B cell (primary cell): Measurements from ENCODE around the gene TMEM164. TPM values are rescaled to one million over a fixed set of nuclear protein-coding genes. Genes with fewer than 3 reads are reported as not detected.

Source experiments
- ATAC-seq: fragments of 200-7000 bp; cut with Tn5 transposase; one replicate; pipeline ENCODE4 v1.10.0; 2021; ENCODE audit warnings: low read depth, mild to moderate bottlenecking, moderate number of reproducible peaks, moderate library complexity
- CTCF ChIA-PET: fragments of 350-600 bp; sonication (Branson Sonifier 250); formaldehyde crosslinking; loops from one replicate; lab custom pipeline; 2021; ENCODE audit warnings: antibody characterized with exemption, inconsistent platforms; lab: Charles Lee
- POLR2A ChIA-PET: fragments of 350-600 bp; sonication (Branson Sonifier 250); formaldehyde crosslinking; loops from one replicate; lab custom pipeline; 2021; ENCODE audit warnings: antibody characterized with exemption; lab: Charles Lee
- DNase-seq: peaks from one replicate; pipeline ENCODE4 v3.0.0; 2013
- H2AFZ ChIP-seq: 2 replicates; pipeline ENCODE4 v1.6.1; 2012; ENCODE audit warnings: mild to moderate bottlenecking, low read depth, low read length; ENCODE audit not compliant: insufficient read depth, poor library complexity, severe bottlenecking
- H3K27ac ChIP-seq, 2 donors: 1 replicate in 1 of 2; 2 replicates in 1 of 2; pipeline ENCODE4 v1.5.1; 2012 to 2013; ENCODE audit warnings: low read length in 2 of 2, mild to moderate bottlenecking in 2 of 2, moderate library complexity in 1 of 2
- H3K27me3 ChIP-seq, 4 experiments: fragments of 200-600 bp in 1 of 4; sonication (generic) in 1 of 4; replicated peaks in 1 of 4; 1 replicate in 2 of 4; 2 replicates in 2 of 4; pipeline versions ENCODE4 v1.6.1 to v1.7.0; 2013 to 2016; ENCODE audit warnings: low read length in 3 of 4, mild to moderate bottlenecking in 2 of 4, mixed read lengths in 1 of 4, moderate library complexity in 1 of 4; ENCODE audit not compliant: insufficient read depth in 4 of 4, control insufficient read depth in 3 of 4; ENCODE audit errors: control extremely low read depth in 1 of 4
- H3K36me3 ChIP-seq, 2 experiments: replicated peaks in 1 of 2; 1 replicate in 1 of 2; 2 replicates in 1 of 2; pipeline versions ENCODE4 v1.6.1 to v1.7.1; 2013; ENCODE audit warnings: low read length in 1 of 2; ENCODE audit not compliant: insufficient read depth in 2 of 2, control insufficient read depth in 1 of 2; ENCODE audit errors: control extremely low read depth in 1 of 2, extremely low read depth in 1 of 2
- H3K4me1 ChIP-seq, 2 donors: fragments of 200-600 bp in 1 of 2; sonication (generic) in 1 of 2; 1 replicate in 1 of 2; 2 replicates in 1 of 2; pipeline versions ENCODE4 v1.5.1 to v1.6.1; 2013 to 2017; ENCODE audit warnings: low read length in 2 of 2; ENCODE audit not compliant: control insufficient read depth in 2 of 2, insufficient read depth in 2 of 2
- H3K4me2 ChIP-seq: replicated peaks from 2 replicates; pipeline ENCODE3; 2012; ENCODE audit warnings: mild to moderate bottlenecking, low read depth, low read length; ENCODE audit not compliant: poor library complexity, severe bottlenecking
- H3K4me3 ChIP-seq, 5 experiments: fragments of 200-600 bp in 1 of 5; sonication (generic) in 1 of 5; 1 replicate in 3 of 5; 2 replicates in 2 of 5; pipeline versions ENCODE4 v1.5.1 to v1.7.0; 2011 to 2016; ENCODE audit warnings: low read length in 4 of 5, mild to moderate bottlenecking in 4 of 5, low read depth in 2 of 5, control low read depth in 1 of 5, moderate library complexity in 1 of 5; ENCODE audit not compliant: insufficient read depth in 1 of 5; ENCODE audit errors: control extremely low read depth in 1 of 5, extremely low read depth in 1 of 5
- H3K79me2 ChIP-seq: fragments of 200-600 bp; sonication (generic); one replicate; pipeline ENCODE4 v1.6.0; 2016; ENCODE audit warnings: low read length; ENCODE audit not compliant: control insufficient read depth, insufficient read depth
- H3K9ac ChIP-seq: fragments of 200-600 bp; sonication (generic); 2 replicates; pipeline ENCODE4 v1.6.1; 2017; ENCODE audit warnings: mild to moderate bottlenecking, low read length, moderate library complexity
- H3K9me3 ChIP-seq, 3 donors: one replicate each; pipeline versions ENCODE4 v1.6.1 to v1.7.1; 2013; ENCODE audit warnings: low read length in 2 of 3; ENCODE audit not compliant: control insufficient read depth in 2 of 3, insufficient read depth in 1 of 3; ENCODE audit errors: control extremely low read depth in 1 of 3
- H4K20me1 ChIP-seq: 2 replicates; pipeline ENCODE4 v1.6.0; 2012; ENCODE audit warnings: mild to moderate bottlenecking, low read length; ENCODE audit not compliant: insufficient read depth, control insufficient read depth, poor library complexity, severe bottlenecking
- H3K27ac Mint-ChIP-seq: one replicate; pipeline ENCODE4 v1.8.0; 2021; ENCODE audit warnings: mixed read lengths
- H3K27me3 Mint-ChIP-seq: one replicate; pipeline ENCODE4 v1.8.0; 2021; ENCODE audit warnings: mixed read lengths
- H3K4me1 Mint-ChIP-seq: one replicate; pipeline ENCODE4 v1.8.0; 2021; ENCODE audit warnings: mixed read lengths
- H3K4me3 Mint-ChIP-seq: one replicate; pipeline ENCODE4 v1.8.0; 2021; ENCODE audit warnings: mixed read lengths
- H3K9me3 Mint-ChIP-seq: one replicate; pipeline ENCODE4 v1.8.0; 2022; ENCODE audit warnings: mixed read lengths; ENCODE audit not compliant: insufficient read depth
- CTCF ChIP-seq: fragments of 200-600 bp; IDR thresholded peaks from one replicate; pipeline ENCODE4 v1.8.0; 2022; ENCODE audit warnings: antibody characterized with exemption, mild to moderate bottlenecking
- EZH2 ChIP-seq: IDR thresholded peaks from 2 replicates; pipeline ENCODE4 v1.6.1; 2012; ENCODE audit warnings: borderline replicate concordance, low read depth, mild to moderate bottlenecking, moderate library complexity, low read length; ENCODE audit not compliant: insufficient read depth, poor library complexity, severe bottlenecking
- WGBS: methylation state at CpG from one replicate; pipeline ENCODE4 v1.1.5; 2013; ENCODE audit warnings: missing lambda C conversion rate; ENCODE audit not compliant: insufficient coverage; 5-methylcytosine and 5-hydroxymethylcytosine counted together
- intact Hi-C: fragments of 100-400 bp; cut with micrococcal nuclease; formaldehyde crosslinking; loops from one replicate; pipeline ENCODE4 v1.10.0; 2022
- polyA plus RNA-seq: library from polyadenylated mRNA; depleted of rRNA; stranded (reverse); fragments of >200 nt; gene quantifications from 2 replicates; pipeline ENCODE4 v1.2.3, GENCODE V29; 2012
- total RNA-seq, 2 donors: library from RNA; stranded (reverse); fragments of 120-200 nt in 1 of 2; gene quantifications; 1 replicate in 1 of 2; 2 replicates in 1 of 2; pipeline versions ENCODE4 v1.2.3 to v1.2.4, GENCODE V29; 2013 to 2022

Gene TMEM164
- total and polyA plus RNA-seq, 2 donors (not counting 1 experiment from before 2014, with no cell fraction given): 9.4 to 26.6 TPM

DNA sequence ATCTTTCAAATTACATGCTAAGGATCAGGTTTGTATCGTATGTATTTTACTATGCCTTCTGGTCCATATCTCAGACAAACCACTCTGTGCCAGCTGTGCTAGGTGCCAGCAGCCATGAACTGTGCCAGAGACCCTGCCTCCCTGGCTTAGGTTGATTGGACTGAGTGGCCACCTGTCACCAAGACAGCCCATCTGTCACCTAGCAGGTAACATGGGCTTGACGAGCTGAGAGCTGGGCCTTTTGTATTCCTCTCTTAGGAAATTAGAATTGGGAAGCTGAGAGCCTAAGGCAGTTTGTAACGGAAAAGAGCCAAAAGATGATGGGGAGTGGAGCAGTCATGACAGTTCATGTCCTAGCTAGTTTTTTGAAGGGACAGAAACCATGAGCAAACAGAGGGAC lies 42.5 kb downstream of the TMEM164 start:
- H3K27me3 ChIP-seq: no peaks in the 10 kb centered on the region
- no peak for TF ChIP-seq CTCF
- TF ChIP-seq EZH2: no peak
- Mint-ChIP-seq H3K4me3 (no peak overlapping the region), H3K4me1 (peaks cover 21% of the 10 kb centered on the region), H3K27me3 (no peaks in the 10 kb centered on the region), H3K27ac (no peak overlapping the region), H3K9me3 (no peaks in the 10 kb centered on the region)
- DNase-seq: no peak
- intact Hi-C loops: no loop called here
- H3K9me3 ChIP-seq: no peaks in the 10 kb centered on the region
- H4K20me1 ChIP-seq: no peaks in the 10 kb centered on the region
- H3K36me3 ChIP-seq: no peaks in the 10 kb centered on the region
- H3K27ac ChIP-seq: no peak overlapping the region
- peaks cover 0 to 5% of the 10 kb centered on the region in 2 donors for H3K4me1 ChIP-seq
- no CpG with 5 or more reads among the region's 3 CpGs for WGBS
- no peak overlapping the region for H3K4me3 ChIP-seq
- H3K79me2 ChIP-seq: no peaks in the 10 kb centered on the region
- ATAC-seq: no peak
- no peak overlapping the region for H2AFZ ChIP-seq
- CTCF ChIA-PET: no interaction called here
- POLR2A ChIA-PET: interaction anchor here (0.6 kb wide), 1 partner anchor 43 kb away, joined by 5 read pairs; no protein-coding TSS in a partner anchor
- H3K4me2 ChIP-seq: no peak overlapping the region
- H3K9ac ChIP-seq: no peak overlapping the region

DNA sequence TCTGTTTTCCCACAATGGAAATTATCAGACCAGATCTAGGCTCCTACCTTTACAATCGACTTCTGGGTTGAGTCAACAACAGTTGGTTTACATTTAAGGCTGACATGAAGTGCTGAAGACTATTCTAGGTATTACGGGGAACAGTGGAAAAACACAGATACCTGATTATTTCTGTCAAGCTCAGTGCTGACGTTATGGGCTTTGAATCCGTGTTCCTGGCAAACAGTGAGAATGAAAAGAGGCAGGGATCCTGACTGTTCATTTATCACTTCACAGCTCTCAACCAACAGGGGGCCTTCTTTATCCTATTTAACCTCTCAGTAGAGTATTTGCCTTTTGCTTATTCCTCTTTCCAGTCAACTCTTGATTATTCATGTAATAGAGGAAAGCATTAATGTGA lies 43.1 kb downstream of the TMEM164 start:
- H3K79me2 ChIP-seq: no peaks in the 10 kb centered on the region
- CTCF ChIA-PET: no interaction called here

More for the DNA sequence above, 43.1 kb downstream of the TMEM164 start:
- H4K20me1 ChIP-seq: no peaks in the 10 kb centered on the region
- POLR2A ChIA-PET: interaction anchor here (0.6 kb wide), 1 partner anchor 44 kb away, joined by 5 read pairs; no protein-coding TSS in a partner anchor
- H3K4me3 Mint-ChIP-seq: no peak overlapping the region
- no peaks in the 10 kb centered on the region for H3K9me3 Mint-ChIP-seq
- no peaks in the 10 kb centered on the region for H3K9me3 ChIP-seq
- no peaks in the 10 kb centered on the region for H3K27me3 ChIP-seq
- no peaks in the 10 kb centered on the region for H3K27me3 Mint-ChIP-seq
- no peak overlapping the region for H2AFZ ChIP-seq
- DNase-seq (no peak), ATAC-seq (no peak)
- intact Hi-C loops: no loop called here
- no peak overlapping the region for H3K27ac ChIP-seq
- H3K27ac Mint-ChIP-seq: no peak overlapping the region
- H3K36me3 ChIP-seq: no peaks in the 10 kb centered on the region
- H3K4me2 ChIP-seq: no peak overlapping the region
- H3K9ac ChIP-seq: no peak overlapping the region
- H3K4me1 ChIP-seq: peaks cover 0 to 5% of the 10 kb centered on the region in 2 donors
- no CpG with 5 or more reads among the region's 4 CpGs for WGBS
- no peak overlapping the region for H3K4me3 ChIP-seq
- TF ChIP-seq EZH2: no peak
- no peak for TF ChIP-seq CTCF
- peaks cover 21% of the 10 kb centered on the region for H3K4me1 Mint-ChIP-seq
